Gastroesophageal sphincter (tissue), 4 donors: Measurements from ENCODE around the gene MTMR11. TPM values are rescaled to one million over a fixed set of nuclear protein-coding genes. Genes with fewer than 3 reads are reported as not detected.

Experiments used
- total RNA-seq, 4 donors: library from RNA; depleted of rRNA; stranded (reverse); fragments of >200 nt; gene quantifications; one replicate each; pipeline ENCODE4 v1.1.0, GENCODE V29; 2016

MTMR11 gene
- total RNA-seq, 4 donors from 2014 or later, result 10.6 to 20.6 (median 14.4) TPM

Other genes with a start within 250 kb of the MTMR11 start
- 10 to 100 TPM in 1 of 4 donors, 1 to 10 TPM in 1, under 1 TPM in 1, not detected in 1; 0.39 to 21.4 (median 8.6) TPM for gene FCGR1A, start 154.2 kb downstream of the MTMR11 start, total RNA-seq
- gene BOLA1, start 37.3 kb downstream of the MTMR11 start, total RNA-seq, result 10 to 100 TPM; 23.9 to 46.2 (median 30.5) TPM
- gene SV2A, start 19.0 kb downstream of the MTMR11 start, total RNA-seq, result 1 to 10 TPM; 6.2 to 9.2 (median 7.1) TPM
- 10 to 100 TPM in 3 of 4 donors, 1 to 10 TPM in 1; 9.7 to 17.9 (median 14.0) TPM for gene SF3B4, start 9.1 kb downstream of the MTMR11 start, total RNA-seq
- gene OTUD7B, start 73.8 kb upstream of the MTMR11 start, total RNA-seq, result 10 to 100 TPM; 34.1 to 49.6 (median 42.3) TPM
- gene VPS45, start 130.9 kb upstream of the MTMR11 start, total RNA-seq, result 10 to 100 TPM; 44.7 to 75.8 (median 50.4) TPM
- gene PLEKHO1, start 213.0 kb upstream of the MTMR11 start, total RNA-seq, result 100 to 1,000 TPM; 217 to 358 (median 228) TPM